CD4-positive, alpha-beta T cell (primary cell): ENCODE measurements around the gene PIP5K1B. TPM values are rescaled to one million over a fixed set of nuclear protein-coding genes. Genes with fewer than 3 reads are reported as not detected.

ENCODE experiments used
- ATAC-seq: fragments of 200-7000 bp; cut with Tn5 transposase; one replicate; pipeline ENCODE4 v1.10.0; 2022; ENCODE audit warnings: mild to moderate bottlenecking; ENCODE audit not compliant: poor library complexity
- CTCF ChIA-PET: fragments of 350-600 bp; sonication (Branson Sonifier 250); formaldehyde crosslinking; loops from one replicate; lab custom pipeline; 2021; ENCODE audit warnings: antibody characterized with exemption, inconsistent platforms; lab: Charles Lee
- POLR2A ChIA-PET: fragments of 350-600 bp; sonication (Branson Sonifier 250); formaldehyde crosslinking; loops from one replicate; lab custom pipeline; 2021; ENCODE audit warnings: antibody characterized with exemption, inconsistent platforms; lab: Charles Lee
- DNase-seq, 14 experiments: peaks; one replicate each; pipeline ENCODE4 v3.0.0-alpha.2; 2013 to 2020; ENCODE audit warnings: mixed read lengths in 2 of 14
- H3K27ac ChIP-seq, 2 donors: one replicate each; pipeline versions ENCODE4 v1.5.1 to v1.7.0; 2013; ENCODE audit warnings: low read length in 2 of 2, low read depth in 1 of 2, mild to moderate bottlenecking in 1 of 2
- H3K27me3 ChIP-seq, 2 experiments: 1 replicate in 1 of 2; 2 replicates in 1 of 2; pipeline versions ENCODE4 v1.6.1 to v1.7.0; 2013; ENCODE audit warnings: low read length in 2 of 2, control low read depth in 1 of 2, mild to moderate bottlenecking in 1 of 2, moderate library complexity in 1 of 2; ENCODE audit not compliant: insufficient read depth in 2 of 2, control insufficient read depth in 1 of 2
- H3K36me3 ChIP-seq: one replicate; pipeline ENCODE4 v1.6.1; 2013; ENCODE audit warnings: low read length, control low read depth; ENCODE audit not compliant: insufficient read depth
- H3K4me1 ChIP-seq: one replicate; pipeline ENCODE4 v1.6.1; 2013; ENCODE audit warnings: low read length, control low read depth; ENCODE audit not compliant: insufficient read depth
- H3K4me3 ChIP-seq: one replicate; pipeline ENCODE4 v1.5.1; 2013; ENCODE audit warnings: mild to moderate bottlenecking, low read length, moderate library complexity
- H3K9me3 ChIP-seq, 2 experiments: 1 replicate in 1 of 2; 2 replicates in 1 of 2; pipeline versions ENCODE4 v1.6.1 to v1.7.0; 2013; ENCODE audit warnings: low read length in 2 of 2, mild to moderate bottlenecking in 2 of 2, control low read depth in 1 of 2, moderate library complexity in 1 of 2; ENCODE audit not compliant: control insufficient read depth in 1 of 2, insufficient read depth in 1 of 2
- H3K27ac Mint-ChIP-seq: one replicate; pipeline ENCODE4 v1.8.0; 2020; ENCODE audit warnings: mixed read lengths
- H3K27me3 Mint-ChIP-seq: one replicate; pipeline ENCODE4 v1.8.0; 2021; ENCODE audit warnings: mixed read lengths
- H3K36me3 Mint-ChIP-seq: one replicate; pipeline ENCODE4 v1.8.0; 2021; ENCODE audit warnings: low read depth, mixed read lengths
- H3K4me1 Mint-ChIP-seq: one replicate; pipeline ENCODE4 v1.8.0; 2021; ENCODE audit warnings: low read depth, mixed read lengths
- H3K4me3 Mint-ChIP-seq: one replicate; pipeline ENCODE4 v1.8.0; 2020; ENCODE audit warnings: mild to moderate bottlenecking, mixed read lengths
- H3K9me3 Mint-ChIP-seq: one replicate; pipeline ENCODE4 v1.8.0; 2020; ENCODE audit warnings: mixed read lengths
- CTCF ChIP-seq: fragments of 200-600 bp; IDR thresholded peaks from one replicate; pipeline ENCODE4 v1.8.0; 2022; ENCODE audit warnings: antibody characterized with exemption, mild to moderate bottlenecking
- intact Hi-C, 2 experiments: fragments of 100-400 bp; cut with DNase I in 1 of 2; cut with micrococcal nuclease in 1 of 2; formaldehyde crosslinking; loops; one replicate each; pipeline versions ENCODE4 v1.15.1 to v1.9.0; 2023 to 2025; cut with DNase I, micrococcal nuclease
- total RNA-seq, 174 experiments: library from RNA in 2 of 174; stranded (reverse) in 2 of 174; gene quantifications; one replicate each; pipeline ENCODE4 v1.2.3 and lab custom pipeline; 2021 to 2026

PIP5K1B gene
- total RNA-seq, 2 experiments from 2014 or later: not detected

- H3K36me3 ChIP-seq: no peaks in the 10 kb centered on the region
- TF ChIP-seq CTCF: no peak
- H3K27ac ChIP-seq: no peak overlapping the region
- no peaks in the 10 kb centered on the region for H3K9me3 ChIP-seq
- H3K27ac Mint-ChIP-seq: no peak overlapping the region
- no peaks in the 10 kb centered on the region for H3K4me1 Mint-ChIP-seq
- peaks cover 4 to 28% of the 10 kb centered on the region in 2 experiments for H3K27me3 ChIP-seq
- DNase-seq: peak in 2 of 14 experiments; percentile 11 to 17
- ChIA-PET CTCF (no interaction called here), POLR2A (no interaction called here)
- ATAC-seq: no peak
- no peak overlapping the region for H3K4me3 Mint-ChIP-seq
- intact Hi-C loops: no loop called here
- no peak overlapping the region for H3K4me3 ChIP-seq
- no peaks in the 10 kb centered on the region for H3K9me3 Mint-ChIP-seq
- H3K4me1 ChIP-seq: no peaks in the 10 kb centered on the region
- H3K36me3 Mint-ChIP-seq: no peaks in the 10 kb centered on the region
- H3K27me3 Mint-ChIP-seq: peaks cover 45% of the 10 kb centered on the region
Measured at GRCh38 chr9:68685770-68686169, 19.3 kb upstream of the PIP5K1B start.

DNA sequence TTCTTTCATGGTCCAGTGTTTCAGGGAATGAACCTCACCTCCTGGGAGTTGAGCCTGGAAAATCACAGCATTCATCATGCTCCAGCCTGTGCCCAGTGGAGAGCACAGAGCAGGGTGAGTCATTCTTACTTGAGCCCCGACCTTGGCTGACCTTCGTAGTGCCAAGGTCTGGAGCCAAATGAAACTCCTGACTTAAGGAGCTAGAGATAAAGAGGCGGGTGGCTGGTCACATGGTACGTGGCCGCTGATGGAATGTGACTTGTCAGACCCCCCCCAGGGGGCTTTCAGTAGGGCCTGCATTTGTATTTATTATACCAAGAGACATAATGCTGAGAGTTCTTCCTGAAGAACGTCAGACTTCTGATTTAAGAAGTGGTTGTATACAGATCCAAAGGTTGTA lies 15.0 kb upstream of the PIP5K1B start:
- intact Hi-C loops: no loop called here
- Histone ChIP-seq H3K27ac (no peak overlapping the region), H3K9me3 (no peaks in the 10 kb centered on the region), H3K27me3 (peaks cover 9 to 15% of the 10 kb centered on the region in 2 experiments), H3K36me3 (no peaks in the 10 kb centered on the region), H3K4me1 (no peaks in the 10 kb centered on the region), H3K4me3 (no peak overlapping the region)
- Mint-ChIP-seq H3K27me3 (peaks cover 61% of the 10 kb centered on the region), H3K4me3 (no peak overlapping the region), H3K4me1 (no peaks in the 10 kb centered on the region), H3K27ac (no peak overlapping the region), H3K36me3 (no peaks in the 10 kb centered on the region), H3K9me3 (no peaks in the 10 kb centered on the region)
- ATAC-seq (no peak), DNase-seq (no peak)
- ChIA-PET CTCF (no interaction called here), POLR2A (interaction anchor here (0.8 kb wide), 1 partner anchor 205 kb away, joined by 3 read pairs; no protein-coding TSS in a partner anchor)
- TF ChIP-seq CTCF: no peak

GRCh38 chr9:68692519-68692918 lies 12.5 kb upstream of the PIP5K1B start:
- ChIA-PET CTCF (no interaction called here), POLR2A (no interaction called here)
- TF ChIP-seq CTCF: no peak
- H3K36me3 Mint-ChIP-seq: no peaks in the 10 kb centered on the region
- DNase-seq: no peak
- Histone ChIP-seq H3K36me3 (no peaks in the 10 kb centered on the region), H3K4me1 (no peaks in the 10 kb centered on the region), H3K27ac (no peak overlapping the region), H3K9me3 (no peaks in the 10 kb centered on the region), H3K27me3 (peaks cover 5 to 9% of the 10 kb centered on the region in 2 experiments), H3K4me3 (no peak overlapping the region)
- intact Hi-C loops: no loop called here
- no peak overlapping the region for H3K4me3 Mint-ChIP-seq
- H3K27me3 Mint-ChIP-seq: peaks cover 70% of the 10 kb centered on the region
- peaks cover 5% of the 10 kb centered on the region for H3K9me3 Mint-ChIP-seq
- H3K27ac Mint-ChIP-seq: no peak overlapping the region
- no peaks in the 10 kb centered on the region for H3K4me1 Mint-ChIP-seq
- ATAC-seq: no peak
